Panc1 (cell line): ENCODE data around the gene BBS1.

Experiments used
- CTCF ChIP-seq: fragments of 450-650 bp; IDR thresholded peaks from 2 replicates; pipeline ENCODE4 v1.5.1; 2017; ENCODE audit warnings: mild to moderate bottlenecking
- POLR2AphosphoS5 ChIP-seq: IDR thresholded peaks from 2 replicates; pipeline ENCODE4 v1.6.1; 2012; ENCODE audit warnings: mild to moderate bottlenecking, low read depth, low read length, moderate library complexity
- SIN3A ChIP-seq: IDR thresholded peaks from 2 replicates; pipeline ENCODE4 v1.6.1; 2012; ENCODE audit warnings: low read depth, mild to moderate bottlenecking, low read length, moderate library complexity, borderline replicate concordance; ENCODE audit not compliant: insufficient read depth
- TCF7L2 ChIP-seq: IDR thresholded peaks from 2 replicates; pipeline ENCODE4 v1.6.1; 2011; ENCODE audit warnings: mild to moderate bottlenecking, low read depth, low read length, inconsistent platforms
- TF ChIP-seq, protein P1 (sequence below), 2 experiments: IDR thresholded peaks; 2 replicates each; pipeline ENCODE4 v1.6.1; 2011 to 2012; ENCODE audit warnings: low read depth in 2 of 2, control low read depth in 1 of 2, low read length in 1 of 2, mild to moderate bottlenecking in 1 of 2, moderate library complexity in 1 of 2; ENCODE audit not compliant: insufficient read depth in 1 of 2

GRCh38 chr11:66466225-66467033 lies 44.0 kb upstream of the BBS1 start, which contains the start of gene PELI3:
- TF ChIP-seq, protein P1, sequence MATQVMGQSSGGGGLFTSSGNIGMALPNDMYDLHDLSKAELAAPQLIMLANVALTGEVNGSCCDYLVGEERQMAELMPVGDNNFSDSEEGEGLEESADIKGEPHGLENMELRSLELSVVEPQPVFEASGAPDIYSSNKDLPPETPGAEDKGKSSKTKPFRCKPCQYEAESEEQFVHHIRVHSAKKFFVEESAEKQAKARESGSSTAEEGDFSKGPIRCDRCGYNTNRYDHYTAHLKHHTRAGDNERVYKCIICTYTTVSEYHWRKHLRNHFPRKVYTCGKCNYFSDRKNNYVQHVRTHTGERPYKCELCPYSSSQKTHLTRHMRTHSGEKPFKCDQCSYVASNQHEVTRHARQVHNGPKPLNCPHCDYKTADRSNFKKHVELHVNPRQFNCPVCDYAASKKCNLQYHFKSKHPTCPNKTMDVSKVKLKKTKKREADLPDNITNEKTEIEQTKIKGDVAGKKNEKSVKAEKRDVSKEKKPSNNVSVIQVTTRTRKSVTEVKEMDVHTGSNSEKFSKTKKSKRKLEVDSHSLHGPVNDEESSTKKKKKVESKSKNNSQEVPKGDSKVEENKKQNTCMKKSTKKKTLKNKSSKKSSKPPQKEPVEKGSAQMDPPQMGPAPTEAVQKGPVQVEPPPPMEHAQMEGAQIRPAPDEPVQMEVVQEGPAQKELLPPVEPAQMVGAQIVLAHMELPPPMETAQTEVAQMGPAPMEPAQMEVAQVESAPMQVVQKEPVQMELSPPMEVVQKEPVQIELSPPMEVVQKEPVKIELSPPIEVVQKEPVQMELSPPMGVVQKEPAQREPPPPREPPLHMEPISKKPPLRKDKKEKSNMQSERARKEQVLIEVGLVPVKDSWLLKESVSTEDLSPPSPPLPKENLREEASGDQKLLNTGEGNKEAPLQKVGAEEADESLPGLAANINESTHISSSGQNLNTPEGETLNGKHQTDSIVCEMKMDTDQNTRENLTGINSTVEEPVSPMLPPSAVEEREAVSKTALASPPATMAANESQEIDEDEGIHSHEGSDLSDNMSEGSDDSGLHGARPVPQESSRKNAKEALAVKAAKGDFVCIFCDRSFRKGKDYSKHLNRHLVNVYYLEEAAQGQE (IDR thresholded peaks at IDR 0.05; ENCODE audit: insufficient read depth in 1 of 2, low read depth in 2 of 2, low read length in 1 of 2) = no peak
- no peak for TF ChIP-seq CTCF
- peak; percentile 9; the same call in 1 of the 2 replicates for TF ChIP-seq POLR2AphosphoS5
- no peak; the same call in 1 of the 2 replicates for TF ChIP-seq SIN3A
- TF ChIP-seq TCF7L2 = no peak
